Effector memory CD4-positive, alpha-beta T cell (primary cell): ENCODE measurements around the gene TMBIM6.

Source experiments
- DNase-seq, 3 donors: peaks; one replicate each; pipeline ENCODE4 v3.0.0-alpha.2; 2020
- H3K27ac ChIP-seq: 2 replicates; pipeline ENCODE4 v1.7.0; 2013; ENCODE audit warnings: mild to moderate bottlenecking, low read length, moderate library complexity; ENCODE audit not compliant: insufficient read depth, poor library complexity, severe bottlenecking
- H3K27me3 ChIP-seq: replicated peaks from 2 replicates; pipeline ENCODE4 v1.7.0; 2013; ENCODE audit warnings: mild to moderate bottlenecking, low read length; ENCODE audit not compliant: insufficient read depth, control insufficient read depth, poor library complexity, severe bottlenecking
- H3K36me3 ChIP-seq: 2 replicates; pipeline ENCODE4 v1.7.0; 2013; ENCODE audit warnings: mild to moderate bottlenecking, low read length, moderate library complexity; ENCODE audit not compliant: control insufficient read depth, insufficient read depth
- H3K4me1 ChIP-seq: 2 replicates; pipeline ENCODE4 v1.7.0; 2013; ENCODE audit warnings: low read length, mild to moderate bottlenecking; ENCODE audit not compliant: control insufficient read depth, insufficient read depth, poor library complexity, severe bottlenecking
- H3K4me3 ChIP-seq: 2 replicates; pipeline ENCODE4 v1.7.0; 2013; ENCODE audit warnings: low read length, low read depth, mild to moderate bottlenecking; ENCODE audit not compliant: insufficient read depth, poor library complexity, severe bottlenecking
- H3K9me3 ChIP-seq: 2 replicates; pipeline ENCODE4 v1.7.0; 2013; ENCODE audit warnings: mild to moderate bottlenecking, low read length, moderate library complexity; ENCODE audit not compliant: control insufficient read depth

TMBIM6 gene

GRCh38 chr12:49796155-49796554 is 54.8 kb downstream of the TMBIM6 start:
- Histone ChIP-seq H3K4me1 (no peaks in the 10 kb centered on the region), H3K27me3 (no peaks in the 10 kb centered on the region), H3K9me3 (no peaks in the 10 kb centered on the region), H3K27ac (no peak overlapping the region), H3K4me3 (no peak overlapping the region), H3K36me3 (peaks cover under 1% of the 10 kb centered on the region)
- DNase-seq, result no peak

- H3K4me3 ChIP-seq, result no peak overlapping the region
- peaks cover 6% of the 10 kb centered on the region for H3K36me3 ChIP-seq
- no peak overlapping the region for H3K27ac ChIP-seq
- H3K9me3 ChIP-seq, result no peaks in the 10 kb centered on the region
- no peaks in the 10 kb centered on the region for H3K27me3 ChIP-seq
- DNase-seq, result no peak
- no peaks in the 10 kb centered on the region for H3K4me1 ChIP-seq
Measured at GRCh38 chr12:49796606-49797448, 55.5 kb downstream of the TMBIM6 start.

DNA sequence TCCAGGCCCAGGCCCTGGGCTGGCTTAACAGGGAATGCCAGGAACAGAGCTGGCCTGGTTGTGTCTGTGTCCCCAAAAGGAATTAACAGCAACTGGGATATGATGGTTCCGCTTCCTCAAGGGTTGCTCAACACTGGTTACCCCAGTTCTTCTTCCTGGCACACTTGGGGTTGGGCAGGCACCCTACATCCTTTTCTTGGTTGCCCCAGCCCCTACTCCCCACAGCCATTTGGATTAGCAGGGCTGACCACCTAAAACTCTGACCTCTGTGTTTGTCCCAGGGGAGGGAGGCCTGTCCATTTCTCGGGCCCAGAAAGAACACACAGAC is 56.1 kb downstream of the TMBIM6 start:
- no peak overlapping the region for H3K27ac ChIP-seq

DNA sequence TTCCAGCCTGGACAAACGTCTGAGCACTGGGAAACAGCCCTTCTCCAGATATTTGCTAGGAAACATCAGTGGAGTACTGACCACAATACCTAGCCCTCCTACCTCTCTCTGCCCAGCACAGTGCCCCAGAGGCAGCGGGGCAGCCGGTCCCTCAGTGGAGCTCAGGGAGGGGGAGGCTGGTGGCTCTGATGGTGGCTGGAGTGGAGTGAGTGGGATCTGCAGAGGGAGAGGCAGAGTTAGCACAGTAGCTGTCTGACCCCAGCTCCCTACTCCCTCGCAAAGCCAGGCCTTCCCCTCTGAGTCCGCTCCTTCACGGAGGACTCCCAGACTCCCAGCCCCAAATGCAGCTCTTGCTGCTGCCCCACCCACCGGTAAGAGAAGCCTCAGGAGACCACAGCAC is 56.9 kb downstream of the TMBIM6 start:
- Histone ChIP-seq H3K27me3 (no peaks in the 10 kb centered on the region), H3K9me3 (no peaks in the 10 kb centered on the region), H3K4me3 (no peak overlapping the region), H3K27ac (no peak overlapping the region), H3K4me1 (no peaks in the 10 kb centered on the region), H3K36me3 (peaks cover 6% of the 10 kb centered on the region)
- DNase-seq, result no peak

More for the DNA sequence above, 56.1 kb downstream of the TMBIM6 start:
- Histone ChIP-seq H3K4me1 (no peaks in the 10 kb centered on the region), H3K9me3 (no peaks in the 10 kb centered on the region), H3K4me3 (no peak overlapping the region), H3K36me3 (peaks cover 6% of the 10 kb centered on the region), H3K27me3 (no peaks in the 10 kb centered on the region)
- DNase-seq, result no peak

DNA sequence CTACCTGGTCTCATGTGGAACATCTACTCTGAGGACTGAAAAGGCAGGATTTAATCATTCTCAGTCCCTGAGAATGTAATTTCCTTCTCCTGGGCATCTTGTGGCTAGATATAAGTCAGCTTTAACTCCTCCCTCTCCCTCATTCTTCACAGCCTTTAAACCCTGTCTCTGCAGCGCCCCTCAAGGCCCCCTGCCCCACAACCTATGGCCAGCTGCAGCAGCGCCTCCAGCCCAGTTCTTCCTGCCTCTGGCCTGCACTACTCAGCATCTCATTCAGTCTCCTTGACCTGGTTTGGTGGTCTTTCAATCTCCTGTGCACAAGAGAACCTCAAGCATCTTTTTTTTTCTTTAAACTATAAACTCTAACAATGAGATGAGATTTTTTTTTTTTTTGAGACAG is 57.6 kb downstream of the TMBIM6 start:
- H3K27me3 ChIP-seq, result no peaks in the 10 kb centered on the region
- no peak for DNase-seq
- no peaks in the 10 kb centered on the region for H3K4me1 ChIP-seq
- H3K4me3 ChIP-seq, result no peak overlapping the region
- no peaks in the 10 kb centered on the region for H3K9me3 ChIP-seq
- H3K36me3 ChIP-seq, result peaks cover 6% of the 10 kb centered on the region
- no peak overlapping the region for H3K27ac ChIP-seq

DNA sequence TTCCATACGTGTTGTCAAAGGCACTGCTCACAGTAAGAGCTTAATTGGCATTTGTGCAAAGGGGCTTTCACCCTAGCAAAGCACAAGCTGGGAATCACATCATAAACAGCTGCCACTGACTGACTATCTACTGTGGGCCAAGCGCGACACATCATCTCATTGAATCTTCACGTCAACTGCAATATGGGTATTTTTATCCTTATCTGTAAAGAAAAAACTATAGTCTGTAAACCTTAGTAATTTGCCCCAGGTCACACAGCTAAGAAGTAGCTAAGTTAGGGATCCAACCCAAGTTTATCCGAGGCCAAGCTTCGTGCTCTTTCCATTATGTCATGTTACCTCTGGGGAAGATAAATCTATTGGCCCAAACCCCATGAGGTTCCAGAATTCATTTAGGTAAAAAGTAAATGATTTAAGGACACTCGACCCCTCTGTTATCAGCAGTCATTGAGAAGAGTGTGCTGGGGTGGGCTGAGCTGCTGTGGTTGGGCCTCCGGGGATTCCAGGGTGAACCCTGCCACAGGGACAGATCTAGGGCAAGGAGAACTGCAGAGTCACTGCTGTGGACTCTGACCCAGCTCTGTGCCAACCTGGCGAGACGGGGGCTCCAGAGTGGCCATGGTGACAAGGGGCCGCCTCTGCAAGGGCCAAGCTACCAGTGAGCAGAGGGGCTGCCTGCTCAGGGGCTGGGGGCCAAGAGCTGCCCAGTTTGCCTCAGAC is 59.2 kb downstream of the TMBIM6 start:
- Histone ChIP-seq H3K4me1 (no peaks in the 10 kb centered on the region), H3K9me3 (no peaks in the 10 kb centered on the region), H3K27me3 (no peaks in the 10 kb centered on the region), H3K27ac (no peak overlapping the region), H3K36me3 (peaks cover 13% of the 10 kb centered on the region), H3K4me3 (no peak overlapping the region)
- no peak for DNase-seq

DNA sequence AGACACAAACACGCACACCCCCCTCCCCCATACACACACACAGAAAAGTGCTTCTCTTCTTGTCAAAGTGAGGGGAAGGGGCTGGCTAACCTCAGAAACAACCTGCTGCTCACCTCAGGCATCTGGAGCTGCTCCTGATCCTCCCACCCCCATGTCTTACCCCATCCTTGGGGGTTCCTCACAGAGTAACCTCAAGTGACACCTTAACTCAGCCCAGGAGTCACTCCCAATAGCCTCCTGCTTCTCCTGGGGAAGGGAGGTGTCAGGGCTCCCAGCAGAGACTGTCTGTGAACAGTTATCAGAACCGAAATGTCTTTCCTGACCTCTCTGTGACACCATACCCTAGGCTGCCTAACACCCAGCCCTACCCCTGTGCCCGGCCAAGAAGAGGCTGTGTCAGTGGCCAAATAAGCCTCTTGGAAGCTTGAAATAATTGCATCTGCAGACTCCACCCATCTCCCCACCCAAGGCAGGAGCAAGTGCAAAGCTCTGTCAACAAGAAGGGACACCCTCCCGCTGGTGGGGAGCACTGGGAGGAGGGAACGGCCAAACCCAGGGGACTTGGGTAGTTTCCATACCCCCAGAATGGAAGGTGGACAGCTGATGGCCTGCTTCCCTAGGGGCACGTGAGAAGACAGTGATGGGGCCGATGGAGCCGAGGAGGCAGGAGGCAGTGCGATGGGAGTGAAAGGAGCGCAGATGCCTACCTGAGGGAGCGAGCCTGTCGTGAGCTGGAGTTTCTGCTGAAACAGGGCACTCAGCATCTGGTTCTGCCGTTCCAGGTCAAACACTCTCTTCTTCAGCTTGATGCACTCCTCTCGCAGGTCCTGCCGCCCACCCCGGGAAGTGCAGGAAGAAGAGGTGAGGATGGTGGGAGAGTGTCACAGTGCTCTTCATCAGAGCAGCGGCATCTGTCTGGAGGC is 60.0 kb downstream of the TMBIM6 start:
- Histone ChIP-seq H3K9me3 (no peaks in the 10 kb centered on the region), H3K27me3 (no peaks in the 10 kb centered on the region), H3K27ac (no peak overlapping the region), H3K36me3 (peaks cover 13% of the 10 kb centered on the region), H3K4me1 (no peaks in the 10 kb centered on the region), H3K4me3 (no peak overlapping the region)
- no peak for DNase-seq

DNA sequence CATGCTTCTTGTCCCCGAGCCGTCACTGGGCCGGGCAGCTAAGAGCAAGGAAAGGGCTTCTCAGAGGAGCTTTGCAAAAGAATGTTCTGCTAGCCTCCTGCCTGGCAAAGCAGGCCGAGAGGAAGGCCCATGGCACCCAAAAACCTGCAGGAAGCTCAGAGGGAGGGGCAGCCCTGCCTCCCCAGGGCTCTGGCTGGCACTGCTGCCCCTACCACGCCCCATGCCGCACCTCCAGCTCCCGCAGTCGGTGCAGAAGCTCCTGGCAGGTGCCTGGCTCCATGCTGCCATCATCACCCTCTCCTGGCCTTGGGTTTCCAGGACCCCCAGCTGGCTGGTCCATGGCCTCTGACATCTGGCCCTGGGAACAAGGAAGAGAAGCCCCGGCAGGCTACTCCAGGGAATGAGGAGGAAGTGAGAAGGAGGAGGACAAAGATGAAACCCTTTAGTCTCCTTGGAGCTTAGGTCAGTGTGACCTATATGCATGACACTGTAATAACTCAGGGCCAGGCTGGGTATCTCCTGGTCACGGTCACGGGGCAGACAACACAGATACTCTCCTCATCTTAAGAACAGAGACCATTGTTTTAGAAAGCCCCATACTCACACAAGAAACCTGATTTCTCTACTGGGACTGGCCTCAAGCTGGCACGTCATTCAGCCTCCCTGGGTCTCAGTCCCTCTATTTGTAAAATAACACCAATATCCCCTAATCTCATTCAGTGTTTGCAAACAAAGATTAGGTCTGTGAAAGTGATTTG is 62.5 kb downstream of the TMBIM6 start:
- Histone ChIP-seq H3K4me1 (no peaks in the 10 kb centered on the region), H3K9me3 (no peaks in the 10 kb centered on the region), H3K36me3 (peaks cover 13% of the 10 kb centered on the region), H3K27ac (no peak overlapping the region), H3K27me3 (no peaks in the 10 kb centered on the region), H3K4me3 (no peak overlapping the region)
- no peak for DNase-seq

- no peak overlapping the region for H3K27ac ChIP-seq
- H3K4me3 ChIP-seq, result no peak overlapping the region
- no peak for DNase-seq
- H3K4me1 ChIP-seq, result no peaks in the 10 kb centered on the region
- H3K36me3 ChIP-seq, result peaks cover 13% of the 10 kb centered on the region
- H3K27me3 ChIP-seq, result no peaks in the 10 kb centered on the region
- H3K9me3 ChIP-seq, result no peaks in the 10 kb centered on the region
Measured at GRCh38 chr12:49804821-49805220, 63.5 kb downstream of the TMBIM6 start.
